MCF 10A (cell line): ENCODE data around the gene TIGD6. TPM values are rescaled to one million over a fixed set of nuclear protein-coding genes. Genes with fewer than 3 reads are reported as not detected.
A peak's percentile ranks its signal among the peaks of the same experiment; 100 is the strongest.

Experiments used
- BruUV-seq: library from RNA; stranded (reverse); fragments of 400-500 nt; replicated peaks from 2 replicates; lab custom pipeline; 2021; lab: Mats Ljungman, UMichigan
- CTCF ChIA-PET: fragments of 300-600 bp; sonication (Branson Sonifier 250); formaldehyde crosslinking; extraction: SDS; loops from one replicate; lab custom pipeline; 2021; ENCODE audit warnings: antibody characterized with exemption, inconsistent platforms; lab: Yijun Ruan, JAX
- POLR2A ChIA-PET: fragments of 300-600, 350-650 bp; sonication (Branson Sonifier 250); formaldehyde crosslinking; extraction: SDS; loops from one replicate; lab custom pipeline; 2020; ENCODE audit warnings: antibody characterized with exemption, inconsistent platforms; lab: Yijun Ruan, JAX
- DNase-seq: peaks from one replicate; pipeline ENCODE4 v3.0.0-alpha.2; 2018; ENCODE audit not compliant: unreplicated experiment
- H3K27ac Mint-ChIP-seq: one replicate; pipeline ENCODE4 v1.8.0; 2022; ENCODE audit warnings: mild to moderate bottlenecking, low read depth, mixed read lengths; ENCODE audit not compliant: unreplicated experiment
- H3K27me3 Mint-ChIP-seq: one replicate; pipeline ENCODE4 v1.8.0; 2022; ENCODE audit warnings: mixed read lengths; ENCODE audit not compliant: insufficient read depth, unreplicated experiment
- H3K36me3 Mint-ChIP-seq: one replicate; pipeline ENCODE4 v1.8.0; 2022; ENCODE audit warnings: mild to moderate bottlenecking, moderate library complexity, mixed read lengths; ENCODE audit not compliant: insufficient read depth, unreplicated experiment
- H3K4me1 Mint-ChIP-seq: one replicate; pipeline ENCODE4 v1.8.0; 2022; ENCODE audit warnings: mixed read lengths; ENCODE audit not compliant: insufficient read depth, unreplicated experiment
- H3K4me3 Mint-ChIP-seq: one replicate; pipeline ENCODE4 v1.8.0; 2022; ENCODE audit warnings: mild to moderate bottlenecking, moderate library complexity, mixed read lengths; ENCODE audit not compliant: unreplicated experiment
- H3K9me3 Mint-ChIP-seq: one replicate; pipeline ENCODE4 v1.8.0; 2022; ENCODE audit warnings: mixed read lengths; ENCODE audit not compliant: unreplicated experiment
- intact Hi-C: fragments of 100-400 bp; cut with micrococcal nuclease; formaldehyde crosslinking; loops from 2 replicates; pipeline ENCODE4 v1.14.1; 2022
- total RNA-seq: library from RNA; stranded (reverse); gene quantifications from 2 replicates; pipeline ENCODE4 v1.2.3, GENCODE V29; 2022
- TF ChIP-seq, protein P1 (sequence below): fragments of 200-600 bp; IDR thresholded peaks from one replicate; pipeline ENCODE4 v1.8.0; 2022; ENCODE audit warnings: antibody characterized with exemption, mild to moderate bottlenecking; ENCODE audit not compliant: unreplicated experiment

The TIGD6 gene
- total RNA-seq, 1 experiment from 2014 or later: 9.0 TPM

DNA sequence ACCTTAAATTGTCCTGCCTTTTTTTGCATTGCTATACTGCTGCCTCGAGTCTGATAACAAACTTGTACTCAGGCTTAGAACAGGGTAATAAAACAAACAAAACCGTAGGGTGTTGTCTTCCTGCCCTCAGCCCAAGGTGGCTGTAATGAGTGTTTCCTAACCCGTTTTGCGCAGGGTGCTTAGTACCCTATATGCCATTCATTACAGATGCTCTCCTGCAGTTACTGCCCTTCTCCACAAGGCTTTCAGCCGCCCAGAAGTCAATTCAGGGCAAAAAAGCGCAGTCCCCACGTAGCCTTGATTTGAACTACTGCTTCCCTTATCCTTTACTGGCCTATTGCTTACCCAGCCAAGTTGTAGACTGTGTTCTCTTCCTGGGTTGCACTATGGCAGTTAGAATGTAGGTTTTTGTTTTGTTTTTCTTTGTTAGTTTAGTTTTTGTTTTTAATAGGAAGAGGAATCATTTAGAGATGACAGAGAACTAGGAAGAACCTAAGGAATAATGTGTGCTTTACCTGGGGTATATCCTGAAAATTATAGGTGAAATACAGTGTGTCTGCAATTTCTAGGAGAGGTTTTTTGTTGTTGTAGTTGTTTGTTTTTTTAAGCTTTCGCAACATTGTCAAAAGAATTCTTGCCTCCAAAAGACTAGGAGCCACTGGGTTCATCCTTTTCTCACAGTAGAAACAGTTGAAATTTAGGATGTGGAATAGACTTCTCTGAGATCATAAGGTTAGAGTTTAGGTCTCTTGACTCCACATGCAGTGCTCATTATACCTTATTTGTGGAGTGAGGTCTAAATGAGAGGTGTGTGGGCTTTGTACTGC is 1.4 kb upstream of the TIGD6 start:
- ChIA-PET CTCF (interaction anchor here (0.6 to 2.4 kb wide), 17 partner anchors 9 to 323 kb away, joined by 3 to 11 read pairs (median 4); no protein-coding TSS in a partner anchor), POLR2A (interaction anchor here (0.6 to 4.5 kb wide), 25 partner anchors 8 to 511 kb away, joined by 3 to 104 read pairs (median 4); partner anchors contain the start of gene SLC26A2)
- intact Hi-C loops: loop anchor here (1.0 to 10.0 kb wide), 8 partner anchors 20 to 433 kb away; no protein-coding TSS in a partner anchor
- H3K27me3 Mint-ChIP-seq: no peaks in the 10 kb centered on the region
- H3K4me3 Mint-ChIP-seq: peak overlapping the region; percentile 82
- TF ChIP-seq, protein P1, sequence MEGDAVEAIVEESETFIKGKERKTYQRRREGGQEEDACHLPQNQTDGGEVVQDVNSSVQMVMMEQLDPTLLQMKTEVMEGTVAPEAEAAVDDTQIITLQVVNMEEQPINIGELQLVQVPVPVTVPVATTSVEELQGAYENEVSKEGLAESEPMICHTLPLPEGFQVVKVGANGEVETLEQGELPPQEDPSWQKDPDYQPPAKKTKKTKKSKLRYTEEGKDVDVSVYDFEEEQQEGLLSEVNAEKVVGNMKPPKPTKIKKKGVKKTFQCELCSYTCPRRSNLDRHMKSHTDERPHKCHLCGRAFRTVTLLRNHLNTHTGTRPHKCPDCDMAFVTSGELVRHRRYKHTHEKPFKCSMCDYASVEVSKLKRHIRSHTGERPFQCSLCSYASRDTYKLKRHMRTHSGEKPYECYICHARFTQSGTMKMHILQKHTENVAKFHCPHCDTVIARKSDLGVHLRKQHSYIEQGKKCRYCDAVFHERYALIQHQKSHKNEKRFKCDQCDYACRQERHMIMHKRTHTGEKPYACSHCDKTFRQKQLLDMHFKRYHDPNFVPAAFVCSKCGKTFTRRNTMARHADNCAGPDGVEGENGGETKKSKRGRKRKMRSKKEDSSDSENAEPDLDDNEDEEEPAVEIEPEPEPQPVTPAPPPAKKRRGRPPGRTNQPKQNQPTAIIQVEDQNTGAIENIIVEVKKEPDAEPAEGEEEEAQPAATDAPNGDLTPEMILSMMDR: peak; percentile 81
- peak; percentile 86 for DNase-seq
- peaks cover 51% of the 10 kb centered on the region for H3K36me3 Mint-ChIP-seq
- TSS peak; percentile 45 for BruUV-seq
- no peaks in the 10 kb centered on the region for H3K9me3 Mint-ChIP-seq
- H3K4me1 Mint-ChIP-seq: peaks cover 43% of the 10 kb centered on the region
- peak overlapping the region; percentile 95 for H3K27ac Mint-ChIP-seq

DNA sequence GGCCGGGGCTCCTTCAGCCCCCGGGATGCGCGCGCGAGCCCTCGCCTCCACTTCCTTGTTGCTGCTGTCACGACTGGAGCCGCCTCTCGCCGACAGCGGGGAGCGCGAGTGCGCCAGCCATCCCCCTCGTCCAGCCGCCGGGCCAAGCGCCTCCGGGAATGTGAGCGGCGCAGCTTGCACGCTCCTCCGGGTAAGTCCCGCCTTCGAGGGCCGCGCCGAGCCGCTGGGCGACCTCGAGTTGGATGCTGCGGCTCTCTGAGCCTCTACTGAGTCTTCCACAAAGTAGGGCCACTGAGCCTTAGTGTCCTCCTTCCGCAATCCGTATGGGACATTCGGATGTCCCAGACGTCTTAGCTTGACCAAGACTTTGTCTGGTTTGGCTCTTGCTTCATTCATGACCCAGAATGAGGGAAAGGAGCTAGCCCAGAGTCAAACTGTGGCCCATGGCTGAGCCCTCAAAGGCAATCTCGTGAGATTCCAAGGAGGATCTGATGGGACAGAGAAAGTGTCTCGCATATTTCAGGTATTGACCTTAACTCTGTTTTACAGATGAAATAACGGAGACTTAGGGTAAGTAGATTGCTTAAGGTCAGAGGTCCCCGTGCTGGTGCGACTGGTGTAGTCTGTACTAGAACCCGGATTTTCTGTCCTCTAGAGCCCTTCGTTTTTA is 671 bp upstream of the TIGD6 start:
- Mint-ChIP-seq H3K36me3 (peaks cover 44% of the 10 kb centered on the region), H3K27ac (peak overlapping the region; percentile 95), H3K9me3 (no peaks in the 10 kb centered on the region), H3K27me3 (no peaks in the 10 kb centered on the region), H3K4me1 (peaks cover 43% of the 10 kb centered on the region), H3K4me3 (peak overlapping the region; percentile 82)
- ChIA-PET CTCF (interaction anchor here (0.6 to 2.4 kb wide), 18 partner anchors 10 to 324 kb away, joined by 3 to 11 read pairs (median 5); no protein-coding TSS in a partner anchor), POLR2A (interaction anchor here (0.6 to 4.5 kb wide), 31 partner anchors 8 to 450 kb away, joined by 3 to 104 read pairs (median 4); partner anchors contain the start of genes CSNK1A1, PPARGC1B and SLC26A2)
- TF ChIP-seq, protein P1: no peak
- intact Hi-C loops: loop anchor here (1.0 to 10.0 kb wide), 8 partner anchors 21 to 434 kb away; no protein-coding TSS in a partner anchor
- BruUV-seq: no TSS peak
- peak; percentile 53 for DNase-seq

DNA sequence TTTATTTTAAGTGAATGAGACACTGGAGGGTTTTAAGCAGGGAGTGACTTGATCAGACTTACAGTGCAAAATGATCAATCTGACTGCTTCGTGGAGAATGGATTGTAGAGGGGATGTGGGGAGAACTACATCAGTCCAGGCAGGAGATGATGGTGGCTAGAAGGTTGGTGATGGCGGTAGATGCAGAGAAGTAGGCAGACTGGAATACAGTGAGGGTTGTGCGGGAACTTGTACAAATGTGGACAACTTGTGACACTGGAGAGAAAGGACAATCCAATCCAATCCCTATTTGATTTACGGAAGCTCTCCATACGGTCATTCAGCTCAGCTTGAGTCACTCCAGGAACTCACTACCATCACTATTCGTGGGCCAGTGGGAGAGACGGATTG is 593 bp downstream of the TIGD6 start:
- ChIA-PET CTCF (interaction anchor here (0.6 to 1.7 kb wide), 15 partner anchors 9 to 366 kb away, joined by 3 to 9 read pairs (median 4); no protein-coding TSS in a partner anchor), POLR2A (interaction anchor here (0.7 to 4.5 kb wide), 31 partner anchors 9 to 449 kb away, joined by 3 to 104 read pairs (median 5); partner anchors contain the start of genes CSNK1A1, PPARGC1B and SLC26A2)
- peaks cover 43% of the 10 kb centered on the region for H3K4me1 Mint-ChIP-seq
- no peak for DNase-seq
- no peaks in the 10 kb centered on the region for H3K9me3 Mint-ChIP-seq
- TF ChIP-seq, protein P1: no peak
- peak overlapping the region; percentile 82 for H3K4me3 Mint-ChIP-seq
- peak overlapping the region; percentile 95 for H3K27ac Mint-ChIP-seq
- TSS peak; percentile 66 for BruUV-seq
- H3K36me3 Mint-ChIP-seq: peaks cover 38% of the 10 kb centered on the region
- H3K27me3 Mint-ChIP-seq: no peaks in the 10 kb centered on the region
- intact Hi-C loops: loop anchor here (2.0 to 10.0 kb wide), 3 partner anchors 113 to 435 kb away; no protein-coding TSS in a partner anchor
